KMS-11 (cell line): Measurements from ENCODE around the gene BCL6B.

Experiments
- H2AFZ ChIP-seq: fragments of 200-600 bp; sonication (generic); 2 replicates; pipeline ENCODE4 v1.6.1; 2016; ENCODE audit warnings: antibody characterized with exemption, mixed run types, low read depth
- H3K27ac ChIP-seq: fragments of 200-600 bp; sonication (generic); 2 replicates; pipeline ENCODE4 v1.6.1; 2016; ENCODE audit warnings: mild to moderate bottlenecking, mixed run types
- H3K27me3 ChIP-seq: fragments of 200-600 bp; sonication (generic); 2 replicates; pipeline ENCODE4 v1.6.1; 2017; ENCODE audit warnings: mild to moderate bottlenecking, low read depth, mixed run types, moderate library complexity; ENCODE audit not compliant: insufficient read depth
- H3K36me3 ChIP-seq: fragments of 200-600 bp; sonication (generic); 2 replicates; pipeline ENCODE4 v1.6.1; 2017; ENCODE audit warnings: mild to moderate bottlenecking, mixed run types; ENCODE audit not compliant: insufficient read depth
- H3K4me1 ChIP-seq: fragments of 200-600 bp; sonication (generic); 2 replicates; pipeline ENCODE4 v1.6.1; 2016; ENCODE audit warnings: mild to moderate bottlenecking, low read depth, mixed run types; ENCODE audit not compliant: poor library complexity, severe bottlenecking
- H3K4me2 ChIP-seq: fragments of 200-600 bp; sonication (generic); 2 replicates; pipeline ENCODE4 v1.7.0; 2016; ENCODE audit warnings: mild to moderate bottlenecking, mixed run types
- H3K4me3 ChIP-seq: fragments of 200-600 bp; sonication (generic); IDR thresholded peaks from 2 replicates; pipeline ENCODE4 v1.6.1; 2017; ENCODE audit warnings: low read depth, low read length, mixed read lengths; ENCODE audit not compliant: insufficient read depth
- H3K79me2 ChIP-seq: fragments of 200-600 bp; sonication (generic); 2 replicates; pipeline ENCODE4 v1.6.1; 2016; ENCODE audit warnings: low read depth, mixed run types; ENCODE audit not compliant: insufficient read depth
- H3K9ac ChIP-seq: fragments of 200-600 bp; sonication (generic); 2 replicates; pipeline ENCODE4 v1.6.1; 2016; ENCODE audit warnings: mild to moderate bottlenecking, mixed run types
- H4K20me1 ChIP-seq: fragments of 200-600 bp; sonication (generic); 2 replicates; pipeline ENCODE4 v1.6.1; 2016; ENCODE audit warnings: mild to moderate bottlenecking, mixed run types; ENCODE audit not compliant: insufficient read depth
- CTCF ChIP-seq: fragments of 200-600 bp; sonication (generic); conservative IDR thresholded peaks from 2 replicates; pipeline ENCODE4 v1.6.1; 2017; ENCODE audit warnings: low read depth, mild to moderate bottlenecking, antibody characterized with exemption, low read length, moderate library complexity, mixed read lengths

BCL6B gene

GRCh38 chr17:7025245-7025644, 2.4 kb downstream of the BCL6B start:
- Histone ChIP-seq H3K4me2 (no peak overlapping the region), H3K79me2 (no peaks in the 10 kb centered on the region), H3K4me1 (peaks cover 14% of the 10 kb centered on the region), H3K36me3 (no peaks in the 10 kb centered on the region), H3K4me3 (no peak overlapping the region), H2AFZ (no peak overlapping the region), H3K27me3 (no peaks in the 10 kb centered on the region), H3K27ac (no peak overlapping the region), H4K20me1 (no peaks in the 10 kb centered on the region), H3K9ac (no peak overlapping the region)
- no peak for TF ChIP-seq CTCF

GRCh38 chr17:7026471-7027115, 3.7 kb downstream of the BCL6B start:
- no peak overlapping the region for H2AFZ ChIP-seq
- H4K20me1 ChIP-seq: no peaks in the 10 kb centered on the region
- H3K27ac ChIP-seq: no peak overlapping the region
- H3K36me3 ChIP-seq: no peaks in the 10 kb centered on the region
- no peaks in the 10 kb centered on the region for H3K79me2 ChIP-seq
- H3K4me3 ChIP-seq: no peak overlapping the region
- peaks cover 3% of the 10 kb centered on the region for H3K4me1 ChIP-seq
- H3K4me2 ChIP-seq: no peak overlapping the region
- H3K27me3 ChIP-seq: no peaks in the 10 kb centered on the region
- no peak for TF ChIP-seq CTCF
- no peak overlapping the region for H3K9ac ChIP-seq

GRCh38 chr17:7027335-7027734, 4.5 kb downstream of the BCL6B start:
- H3K27ac ChIP-seq: no peak overlapping the region
- no peak overlapping the region for H3K4me3 ChIP-seq
- H4K20me1 ChIP-seq: no peaks in the 10 kb centered on the region
- no peak for TF ChIP-seq CTCF
- H3K79me2 ChIP-seq: no peaks in the 10 kb centered on the region
- H3K9ac ChIP-seq: no peak overlapping the region
- no peaks in the 10 kb centered on the region for H3K27me3 ChIP-seq
- no peak overlapping the region for H2AFZ ChIP-seq
- H3K4me2 ChIP-seq: no peak overlapping the region
- no peaks in the 10 kb centered on the region for H3K36me3 ChIP-seq
- H3K4me1 ChIP-seq: peaks cover 1% of the 10 kb centered on the region

GRCh38 chr17:7029096-7029495, 6.2 kb downstream of the BCL6B start:
- no peak overlapping the region for H2AFZ ChIP-seq
- H3K79me2 ChIP-seq: no peaks in the 10 kb centered on the region
- no peaks in the 10 kb centered on the region for H3K36me3 ChIP-seq
- H3K9ac ChIP-seq: no peak overlapping the region
- no peak overlapping the region for H3K4me2 ChIP-seq
- no peak overlapping the region for H3K4me3 ChIP-seq
- H3K4me1 ChIP-seq: no peaks in the 10 kb centered on the region
- H4K20me1 ChIP-seq: no peaks in the 10 kb centered on the region
- no peaks in the 10 kb centered on the region for H3K27me3 ChIP-seq
- TF ChIP-seq CTCF: no peak
- H3K27ac ChIP-seq: no peak overlapping the region
